ENCODE data around the gene CHD6.

Gene CHD6

DNA sequence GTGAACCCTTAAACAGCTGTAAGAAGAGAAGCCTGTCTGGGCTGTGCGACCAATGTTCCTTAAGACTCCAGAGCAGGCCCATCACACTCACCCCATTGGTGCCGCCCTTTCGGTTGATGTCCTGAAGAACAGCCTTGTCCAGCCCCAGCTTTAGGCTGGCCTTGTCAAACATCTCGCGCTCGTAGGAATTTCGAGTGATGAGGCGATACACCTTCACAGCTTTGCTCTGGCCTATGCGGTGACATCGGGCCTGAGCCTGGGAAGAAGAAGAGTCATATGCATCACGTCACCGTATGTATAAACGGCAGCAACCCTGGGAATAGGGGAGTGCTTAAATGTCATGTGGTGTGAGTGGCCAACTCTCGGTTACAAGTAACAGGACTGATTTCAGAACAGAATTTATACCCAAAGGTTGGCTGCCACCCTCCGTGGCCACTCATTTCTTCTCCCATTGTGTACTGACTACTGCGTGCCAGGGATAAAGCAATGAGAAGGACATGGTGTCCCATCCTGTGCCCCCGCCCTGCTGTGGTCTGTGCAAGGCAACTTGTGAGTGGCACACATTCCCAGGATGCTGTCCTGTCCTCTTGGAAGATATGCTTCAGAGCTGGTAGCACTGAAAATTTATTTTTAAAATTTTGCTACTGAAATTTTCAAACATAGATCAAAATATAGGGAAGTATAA, 160.9 kb downstream of the CHD6 start:
- DNase-seq, result no peak

DNA sequence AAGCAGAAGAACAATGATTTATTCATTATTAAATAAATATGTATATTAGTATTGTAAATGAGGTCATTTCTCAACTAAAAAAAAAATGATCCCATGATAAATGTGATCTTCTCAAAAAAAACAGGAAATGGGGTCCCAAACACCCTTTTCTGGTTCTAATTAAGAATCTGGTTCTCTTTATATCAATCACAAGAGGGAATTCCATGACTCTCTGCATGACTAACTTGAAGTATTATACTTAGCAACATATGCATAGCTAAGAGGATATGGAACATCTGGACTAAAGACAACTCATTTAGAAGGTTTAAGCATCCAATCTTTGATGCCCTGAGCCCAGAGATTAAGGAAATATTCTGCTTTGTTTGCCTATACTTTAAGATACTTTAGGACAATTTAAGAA, 161.8 kb downstream of the CHD6 start:
- DNase-seq, result no peak

DNA sequence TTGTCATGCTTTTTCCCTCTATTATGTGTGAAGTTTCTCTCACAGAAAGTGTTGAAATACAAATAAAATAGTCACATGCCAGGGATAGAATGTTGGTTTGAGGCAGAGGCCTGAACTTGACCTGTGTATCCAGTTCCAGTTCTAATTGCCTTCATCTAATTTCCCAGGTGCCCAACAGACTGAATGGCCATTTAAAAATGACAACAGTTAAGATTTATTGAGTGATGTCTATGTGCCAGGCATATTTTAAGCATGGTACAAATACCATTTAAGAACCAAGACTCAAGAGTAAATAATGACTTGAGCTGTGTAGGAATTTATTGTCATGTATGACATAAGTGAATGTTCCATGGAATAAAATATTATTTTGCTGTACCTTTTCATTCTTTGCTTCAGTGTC, 163.9 kb downstream of the CHD6 start:
- DNase-seq, result no peak

DNA sequence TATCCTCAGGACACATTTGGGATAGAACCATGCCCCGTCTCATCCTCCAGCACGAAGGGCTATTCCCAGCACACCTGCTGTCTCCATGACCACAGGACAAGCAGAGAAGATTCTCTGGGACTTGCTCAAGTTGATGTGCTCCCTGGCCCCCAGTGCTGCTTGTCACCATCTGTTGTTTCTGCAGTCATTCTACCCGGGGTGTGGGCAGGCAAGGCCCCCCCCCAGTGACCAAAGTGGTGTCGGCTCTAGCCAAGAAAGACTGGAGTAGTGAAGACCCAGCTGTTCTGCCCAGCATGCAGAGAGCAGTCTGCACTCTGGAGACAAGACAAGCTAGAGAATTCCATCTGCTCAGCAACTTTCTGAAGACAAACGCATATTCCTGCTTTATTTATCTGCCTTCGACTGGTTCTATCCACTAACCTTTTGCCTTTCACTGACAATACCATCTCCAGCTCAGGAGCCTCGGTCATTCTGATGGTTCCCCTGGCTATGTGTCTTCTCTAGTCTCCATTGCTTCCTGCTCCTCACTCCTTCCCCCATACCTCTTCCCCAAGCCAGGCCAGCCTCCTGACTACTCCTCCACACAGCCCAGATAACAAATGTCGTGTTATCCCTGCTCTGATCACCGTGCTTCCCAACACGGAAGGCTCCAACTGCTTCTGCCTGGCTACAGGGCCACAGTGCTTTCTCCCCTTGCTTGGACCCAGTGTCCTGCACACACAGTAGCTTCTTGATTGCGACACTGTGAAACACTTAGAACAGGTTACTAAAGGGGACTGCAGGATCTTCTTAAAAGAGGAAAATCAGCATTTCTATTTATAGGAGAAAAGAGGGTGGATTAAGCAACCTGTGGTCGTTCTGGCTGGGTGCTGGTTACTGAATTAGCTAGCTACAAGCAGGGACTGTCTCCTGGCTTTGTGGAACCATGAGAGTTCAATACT, 164.9 kb downstream of the CHD6 start:
- DNase-seq, result no peak

DNA sequence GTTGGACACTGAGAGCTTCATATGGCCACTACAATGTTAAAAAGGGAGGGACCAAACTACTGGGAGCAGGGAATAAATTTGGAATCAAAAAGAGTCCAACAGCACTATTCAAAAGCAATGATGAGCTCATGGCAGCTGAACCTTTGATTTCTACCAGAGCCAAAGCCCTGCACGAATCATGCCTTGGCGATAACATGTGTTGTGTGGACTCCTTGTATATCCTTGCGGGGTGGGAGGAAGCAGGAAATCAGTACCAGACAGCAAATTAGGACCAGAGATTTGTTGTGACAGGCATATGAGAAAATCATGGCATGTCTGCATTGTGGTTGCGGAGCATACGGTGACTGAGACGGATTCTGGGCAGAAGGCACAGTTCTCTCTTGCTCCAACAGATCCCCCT, 166.0 kb downstream of the CHD6 start:
- no peak for DNase-seq

DNA sequence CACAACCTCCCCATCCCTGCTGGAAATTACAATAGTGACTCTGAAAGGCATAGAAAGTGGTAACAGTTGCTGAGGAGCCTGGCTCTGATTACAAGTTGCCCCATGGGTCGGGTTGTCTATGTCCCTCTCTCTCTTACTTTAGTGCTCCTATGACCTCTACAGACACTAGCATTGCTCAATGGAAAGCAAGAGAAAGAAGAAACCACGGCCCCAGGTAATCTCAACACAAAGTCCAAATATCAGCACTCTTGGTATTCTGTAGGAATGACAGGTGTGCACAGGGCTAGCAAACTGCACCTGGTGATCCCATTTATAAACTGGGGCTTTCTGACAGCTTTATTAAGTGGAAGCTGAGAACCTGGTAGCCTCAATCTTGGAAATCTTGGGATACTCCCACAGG, 171.2 kb downstream of the CHD6 start:
- DNase-seq, result no peak

DNA sequence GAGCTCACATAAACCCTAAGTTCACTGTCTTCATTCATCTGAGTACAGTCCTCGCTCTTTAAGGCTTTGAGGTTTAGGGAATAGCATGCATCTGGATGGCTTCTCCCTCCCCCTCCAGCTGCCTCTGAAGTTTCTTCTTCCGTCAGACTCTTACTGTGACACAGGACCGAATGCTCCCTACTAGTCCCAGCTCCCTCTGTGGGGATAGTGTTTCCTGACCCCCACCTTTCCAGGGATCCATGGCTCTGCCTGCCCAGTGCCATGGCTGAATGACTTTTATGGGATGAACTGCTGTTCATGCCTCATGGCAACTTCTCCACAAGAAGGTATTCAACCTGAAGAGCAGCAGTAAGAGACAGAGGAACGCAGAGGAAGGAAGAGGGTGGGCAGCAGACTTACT, 171.7 kb downstream of the CHD6 start:
- DNase-seq, result no peak

DNA sequence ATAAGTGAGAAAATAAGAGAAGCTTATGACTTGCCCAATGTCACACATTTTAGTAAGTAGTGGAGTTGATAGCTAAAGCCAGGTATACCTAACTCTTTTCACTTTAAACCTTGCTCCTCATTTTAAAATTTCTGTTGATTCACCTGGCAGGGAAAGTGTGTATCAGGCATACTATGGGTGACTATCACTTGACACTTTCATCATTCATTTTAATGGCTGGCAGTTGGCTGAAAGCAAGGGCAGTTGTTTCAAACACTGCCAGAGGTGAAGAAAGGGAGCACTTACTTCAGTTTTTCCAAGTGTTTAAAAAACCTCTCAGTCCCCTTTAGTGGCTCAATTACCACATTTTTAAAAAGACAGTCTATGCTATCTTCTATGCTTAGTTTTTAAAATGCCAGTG, 173.4 kb downstream of the CHD6 start:
- DNase-seq, result no peak

DNA sequence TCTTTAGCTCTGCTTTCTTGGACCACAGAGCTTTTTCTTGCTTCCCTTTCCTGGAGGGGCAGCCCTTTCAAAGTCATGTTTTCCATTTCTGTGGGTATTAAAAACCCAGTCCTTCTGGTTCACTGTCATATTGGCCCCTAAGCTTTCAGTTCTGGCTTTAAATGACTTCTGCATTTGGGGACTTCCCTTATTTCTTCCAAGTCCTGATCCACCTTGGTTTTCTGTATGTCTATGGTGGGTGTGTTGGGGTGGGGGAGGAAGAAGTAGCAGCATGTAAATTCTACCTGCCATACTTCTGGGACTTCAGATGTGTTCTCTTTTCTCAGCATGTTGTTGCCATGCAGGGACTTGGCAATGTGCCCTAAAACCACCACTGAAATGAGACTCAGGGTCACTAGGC, 174.5 kb downstream of the CHD6 start:
- no peak for DNase-seq

DNA sequence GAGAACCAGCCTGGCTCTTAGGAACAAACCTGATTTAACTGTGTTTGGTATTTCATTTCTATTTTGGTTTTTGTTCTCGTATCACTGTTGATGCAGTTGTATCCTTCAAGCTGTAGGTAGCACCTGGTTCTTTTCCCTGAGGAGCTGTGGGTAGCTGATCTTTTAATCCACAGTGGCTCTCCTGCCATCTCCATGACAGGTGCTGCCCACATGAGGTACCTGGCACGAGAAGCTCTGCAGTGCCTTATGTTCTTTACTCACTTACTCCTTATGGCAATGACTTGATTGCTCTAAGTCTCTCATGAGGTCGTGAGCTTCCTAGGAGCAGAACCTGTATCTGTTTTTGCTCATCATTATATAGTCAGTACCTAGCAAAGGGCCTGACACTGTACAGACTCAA, 177.3 kb downstream of the CHD6 start:
- no peak for DNase-seq

DNA sequence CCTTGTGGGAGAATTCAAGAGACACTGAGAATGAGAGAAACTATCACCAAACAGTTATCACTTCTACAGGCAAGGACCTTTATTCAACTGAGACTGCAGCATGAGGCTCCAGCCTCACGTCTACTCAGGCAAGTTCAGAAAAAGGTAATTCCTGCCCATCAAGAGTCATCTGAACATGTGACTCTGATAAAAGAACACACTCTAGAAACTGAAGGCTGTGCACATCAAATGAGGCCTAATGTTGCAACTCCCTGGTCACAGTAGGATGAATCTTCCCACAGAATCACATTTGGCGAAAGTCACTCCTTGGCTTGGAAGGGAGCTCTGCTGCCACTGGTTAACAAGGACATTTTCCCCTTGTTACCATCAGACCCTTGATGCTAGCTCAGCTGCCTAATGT, 180.3 kb downstream of the CHD6 start:
- DNase-seq, result no peak

DNA sequence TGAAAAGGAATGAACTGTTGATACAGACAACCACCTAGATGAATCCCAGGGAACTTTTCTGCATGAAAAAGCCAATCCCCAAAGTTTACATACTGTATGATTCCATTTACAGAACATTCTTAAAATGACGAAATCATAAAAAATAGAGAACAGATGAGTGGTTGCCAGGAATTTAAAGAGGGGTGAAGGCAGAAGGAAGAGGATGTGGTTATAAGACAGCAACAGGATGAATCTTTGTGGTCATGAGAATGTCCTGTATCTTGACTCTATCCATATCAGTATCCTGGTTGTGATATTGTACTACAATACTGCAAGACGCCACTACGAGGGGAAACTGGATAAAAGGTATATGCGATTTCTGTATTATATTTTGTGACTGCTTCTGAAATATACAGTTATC, 181.5 kb downstream of the CHD6 start:
- DNase-seq, result no peak

DNA sequence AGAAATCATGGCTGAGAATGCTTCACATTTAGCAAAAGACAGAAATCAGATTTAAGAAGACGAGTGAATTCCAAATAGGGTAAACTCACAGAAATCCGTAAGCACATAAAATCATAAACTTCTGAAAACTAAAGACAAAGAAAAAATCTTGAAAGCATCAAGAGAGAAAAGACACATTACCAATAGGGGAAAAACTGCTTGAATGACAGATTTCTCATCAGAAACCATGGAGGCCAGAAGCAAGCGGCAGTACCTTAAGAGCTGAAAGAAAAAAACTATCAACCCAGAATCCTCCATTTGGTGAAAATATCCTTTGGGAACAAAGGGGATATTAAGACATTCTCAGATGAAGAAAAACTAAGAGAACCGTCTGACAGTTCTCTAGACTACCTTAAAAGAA, 185.0 kb downstream of the CHD6 start:
- DNase-seq, result no peak

DNA sequence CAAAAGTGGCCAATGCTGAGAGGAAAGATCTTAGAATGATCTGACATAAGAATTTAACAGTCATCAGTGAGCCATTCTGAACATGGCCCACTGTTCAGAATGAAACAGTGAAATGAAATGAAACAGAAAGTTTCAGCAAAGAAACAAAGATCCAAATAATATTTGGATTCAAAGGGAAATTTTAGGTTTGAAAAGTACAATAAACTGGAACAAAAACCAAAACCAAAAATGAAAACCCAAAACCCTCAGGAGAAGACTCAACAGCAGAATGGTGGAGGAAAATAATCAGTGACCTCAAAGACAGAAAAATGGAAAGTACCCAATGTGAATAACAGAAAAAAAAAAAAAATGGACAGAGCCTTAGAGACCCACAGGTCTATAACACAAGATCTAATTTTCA, 185.4 kb downstream of the CHD6 start:
- no peak for DNase-seq

DNA sequence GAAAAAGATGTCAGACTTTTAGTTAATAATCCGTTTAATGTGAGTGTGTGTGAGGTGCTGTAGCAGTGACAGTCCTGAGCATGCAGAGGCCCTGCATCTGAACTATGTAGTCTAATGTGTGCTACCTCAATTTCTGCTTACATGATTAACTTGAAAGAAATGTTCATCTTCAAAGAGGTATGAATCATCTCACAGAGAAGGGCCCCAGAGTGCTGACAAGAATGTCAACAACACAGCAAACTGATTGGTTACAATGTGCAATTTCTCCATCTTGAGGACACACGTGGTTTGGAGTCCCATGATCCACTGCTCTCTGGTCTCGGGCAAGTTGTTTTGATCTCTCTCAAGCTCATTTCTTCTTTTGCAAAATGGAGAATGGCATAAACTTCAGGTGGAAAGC, 189.9 kb downstream of the CHD6 start:
- no peak for DNase-seq

DNA sequence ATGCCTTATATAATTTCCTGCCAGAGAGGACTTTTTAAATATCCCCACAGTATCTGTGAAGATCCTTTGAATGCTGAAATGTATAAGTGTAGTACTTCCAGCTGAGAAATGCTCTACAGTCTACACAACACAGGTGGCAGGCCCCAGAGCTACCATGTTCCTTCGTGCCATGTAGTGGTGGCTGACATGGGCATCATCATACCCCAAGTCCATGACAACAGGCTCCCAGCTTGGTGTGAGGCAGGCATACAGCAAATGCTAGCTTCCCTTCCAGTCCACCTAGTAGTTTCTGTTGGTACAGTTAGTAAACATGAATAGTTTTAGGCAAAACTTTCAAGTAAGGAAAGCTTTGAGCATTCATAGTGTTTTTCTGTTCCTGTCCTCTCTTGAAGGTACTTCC, 190.3 kb downstream of the CHD6 start:
- no peak for DNase-seq

DNA sequence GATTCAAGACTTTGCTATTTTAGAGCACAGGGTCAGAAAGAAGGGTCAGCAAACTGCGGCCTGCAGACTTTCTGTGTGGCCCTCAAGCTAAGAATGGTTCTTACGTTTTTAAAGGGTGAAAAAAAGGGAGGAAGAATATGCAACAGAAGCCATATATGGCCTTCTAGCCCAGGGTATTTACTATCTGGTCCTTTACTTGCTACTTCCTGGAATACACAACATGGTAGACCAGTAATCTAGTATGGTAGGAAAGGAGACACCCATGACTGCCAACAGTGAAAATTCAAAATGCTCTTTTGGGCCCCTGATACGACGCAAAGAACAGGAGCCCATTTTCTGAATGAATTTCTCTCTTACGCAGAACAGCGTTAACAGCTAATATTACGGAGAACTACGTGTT, 191.2 kb downstream of the CHD6 start:
- no peak for DNase-seq

DNA sequence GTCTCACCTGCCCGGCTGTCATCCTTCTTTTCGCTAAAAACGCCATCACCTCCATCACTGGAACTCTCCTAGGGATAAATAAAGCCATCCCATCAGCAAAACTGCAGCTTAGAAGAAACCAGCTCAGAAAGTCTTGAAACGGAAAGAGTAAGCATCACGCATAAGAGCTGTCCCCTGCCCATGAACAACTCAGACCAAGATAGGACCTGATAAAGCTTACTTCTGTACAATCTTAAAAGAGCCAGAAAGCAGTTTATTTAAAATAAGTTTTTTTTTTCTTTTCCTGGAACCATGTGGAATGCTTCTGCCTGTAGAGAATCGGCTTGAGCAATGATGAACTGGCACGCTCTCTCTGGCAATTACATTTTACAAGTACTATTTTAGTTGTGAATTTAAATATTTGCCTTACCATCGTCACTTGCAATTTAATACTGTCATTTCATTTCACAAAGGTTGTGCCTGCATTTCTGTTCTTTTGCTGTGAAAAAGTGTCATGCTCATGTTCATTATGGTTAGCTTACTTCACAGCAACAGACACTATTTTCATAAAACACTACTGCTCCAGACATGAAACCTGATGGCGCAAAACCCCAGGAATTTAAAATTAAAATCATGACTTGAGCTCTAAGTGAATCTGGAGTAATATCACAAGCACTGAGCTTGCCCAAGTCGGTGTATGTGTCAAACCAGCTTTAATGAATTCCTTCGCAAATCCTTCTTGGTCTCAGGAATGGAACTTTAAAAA, 191.9 kb downstream of the CHD6 start:
- no peak for DNase-seq

DNA sequence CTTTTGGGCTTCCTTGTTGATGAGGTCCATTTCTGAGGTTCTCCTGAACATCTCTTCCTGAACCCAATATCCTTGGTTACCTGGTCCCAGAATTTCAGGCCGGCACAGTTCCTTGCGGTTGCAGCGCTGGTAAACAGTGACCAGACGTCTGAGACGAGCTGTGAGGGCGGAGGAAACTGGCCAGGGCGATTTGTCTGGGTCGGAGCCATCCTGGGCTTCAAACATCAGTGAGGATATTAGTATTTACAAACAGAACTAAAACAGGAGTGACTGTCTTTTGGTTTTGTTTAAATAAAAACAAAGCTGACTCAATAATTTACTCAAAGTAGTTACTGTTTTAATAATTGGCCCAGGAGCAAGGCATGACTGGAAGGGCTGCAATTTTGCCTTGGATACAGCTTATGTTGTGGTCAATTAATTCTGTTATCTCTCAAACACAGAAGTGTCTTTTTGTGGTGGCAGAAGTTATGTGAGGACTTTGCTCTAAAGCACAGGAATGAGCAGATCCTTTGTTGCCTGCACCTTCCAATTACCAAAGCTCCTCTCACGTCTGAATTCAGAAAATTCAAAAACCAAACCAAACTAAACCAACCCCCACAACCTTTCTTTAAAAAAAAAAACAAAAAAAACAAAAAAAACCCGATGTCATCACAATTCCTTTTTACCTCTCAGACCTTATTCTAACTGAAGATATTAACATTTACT, 192.8 kb downstream of the CHD6 start:
- DNase-seq, result no peak

DNA sequence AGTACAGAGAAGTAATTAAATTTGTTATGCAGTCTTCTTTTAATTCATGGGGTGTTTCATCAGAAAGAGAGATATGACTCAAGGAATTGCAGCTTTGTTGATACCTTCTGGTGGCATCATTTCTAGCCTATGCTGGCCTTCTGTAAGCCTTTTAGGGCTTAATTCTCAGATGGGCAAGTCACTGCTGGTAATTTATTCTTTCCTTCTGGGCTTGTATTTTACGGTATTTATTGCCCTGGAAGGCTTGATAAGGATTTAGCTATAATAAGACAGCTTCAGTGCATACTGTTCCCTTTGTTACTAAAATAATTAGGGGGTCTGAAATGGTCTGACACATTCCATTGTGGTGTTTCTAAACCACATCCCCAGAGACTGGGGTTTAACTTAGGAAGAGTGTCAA, 193.6 kb downstream of the CHD6 start:
- no peak for DNase-seq

DNA sequence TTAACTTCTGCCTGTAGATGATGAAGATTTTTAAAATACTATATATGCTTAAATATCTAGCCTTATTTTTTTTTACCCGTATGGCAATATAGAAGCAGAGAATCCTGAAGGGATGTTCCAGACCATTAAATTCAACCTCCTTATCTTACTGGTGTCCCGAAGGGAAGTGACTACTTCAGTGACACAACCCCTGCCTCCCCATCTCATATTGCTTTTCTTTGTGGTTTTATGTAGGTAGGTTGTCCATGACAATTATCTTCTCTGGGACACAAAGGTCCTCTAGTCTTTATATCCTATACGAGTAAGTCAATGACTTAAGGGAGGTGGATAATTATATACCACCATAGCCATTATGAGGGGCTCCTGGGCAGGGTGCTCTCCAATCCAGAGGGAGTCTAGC, 194.2 kb downstream of the CHD6 start:
- no peak for DNase-seq

DNA sequence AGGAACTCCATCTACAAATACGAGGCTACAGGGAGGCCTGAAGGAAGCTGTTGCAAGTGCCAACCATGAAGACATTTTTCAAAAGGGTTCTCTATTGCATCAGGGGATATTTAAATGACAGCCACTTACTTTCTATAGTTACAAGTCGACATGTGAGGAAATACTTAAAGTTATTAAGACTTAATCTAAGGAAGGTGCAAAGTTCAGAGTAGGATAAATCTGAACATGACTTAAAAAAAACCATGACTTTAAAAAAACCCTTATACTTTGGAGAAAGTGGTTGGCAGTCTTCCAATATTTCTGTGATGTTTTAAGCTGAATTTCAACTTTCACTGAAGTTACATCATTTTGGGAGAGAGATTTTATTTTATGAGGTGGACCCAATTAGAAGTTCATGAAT, 195.2 kb downstream of the CHD6 start:
- DNase-seq, result no peak

DNA sequence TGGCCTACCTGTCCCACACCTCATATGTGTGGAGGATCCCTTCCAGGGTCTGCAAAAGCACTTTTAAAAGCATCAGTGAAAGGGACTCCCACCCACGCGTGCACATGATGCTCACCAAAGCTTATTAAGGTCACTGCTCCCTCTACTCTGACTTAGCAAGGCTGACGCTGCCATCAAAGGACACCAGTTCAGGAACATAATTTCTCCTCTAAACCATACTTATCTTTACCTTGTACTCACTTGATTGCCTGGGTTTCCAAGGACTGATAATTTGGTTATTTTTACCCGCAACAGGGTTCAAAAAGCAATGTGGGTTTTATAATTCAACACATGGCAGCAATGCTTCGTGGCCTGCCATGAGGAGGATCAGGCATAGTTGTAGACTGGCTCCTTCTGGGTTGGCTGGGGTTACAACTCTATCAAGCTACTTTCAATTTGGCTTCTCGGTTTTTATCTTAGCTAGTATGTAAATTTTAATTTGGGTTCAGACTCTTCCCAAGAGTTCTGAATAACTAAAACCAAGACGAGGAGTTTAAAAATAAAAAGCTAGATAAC, 199.4 kb downstream of the CHD6 start:
- no peak for DNase-seq
